HG02938 (cell line): ENCODE results near the gene AP3B1.

Experiments
- ATAC-seq: cut with Tn5 transposase; IDR thresholded peaks from one replicate; pipeline ENCODE4 v1.9.1; 2021; ENCODE audit warnings: mild to moderate bottlenecking, moderate library complexity; ENCODE audit not compliant: unreplicated experiment

AP3B1 gene

GRCh38 chr5:78293851-78294247 lies 649 bp downstream of the AP3B1 start:
- ATAC-seq: no peak

- ATAC-seq: no peak
Measured at GRCh38 chr5:78291687-78292086, 2.8 kb downstream of the AP3B1 start.

- ATAC-seq: no peak
Measured at GRCh38 chr5:78289911-78290310, 4.6 kb downstream of the AP3B1 start.

GRCh38 chr5:78288246-78288645 lies 6.3 kb downstream of the AP3B1 start:
- ATAC-seq: no peak

GRCh38 chr5:78287833-78288232 lies 6.7 kb downstream of the AP3B1 start:
- no peak for ATAC-seq

- ATAC-seq: no peak
Measured at GRCh38 chr5:78287169-78287568, 7.3 kb downstream of the AP3B1 start.

- ATAC-seq: no peak
Measured at GRCh38 chr5:78286290-78286689, 8.2 kb downstream of the AP3B1 start.

GRCh38 chr5:78283802-78284201 lies 10.7 kb downstream of the AP3B1 start:
- no peak for ATAC-seq

- no peak for ATAC-seq
Measured at GRCh38 chr5:78283105-78283504, 11.4 kb downstream of the AP3B1 start.

GRCh38 chr5:78280261-78280660 lies 14.2 kb downstream of the AP3B1 start:
- ATAC-seq: no peak

- ATAC-seq: no peak
Measured at GRCh38 chr5:78279194-78279593, 15.3 kb downstream of the AP3B1 start.

GRCh38 chr5:78277715-78278114 lies 16.8 kb downstream of the AP3B1 start:
- no peak for ATAC-seq

- ATAC-seq: no peak
Measured at GRCh38 chr5:78275998-78276543, 18.4 kb downstream of the AP3B1 start.

GRCh38 chr5:78274540-78275197 lies 19.8 kb downstream of the AP3B1 start:
- ATAC-seq: no peak

- no peak for ATAC-seq
Measured at GRCh38 chr5:78273436-78273835, 21.1 kb downstream of the AP3B1 start.

GRCh38 chr5:78271766-78272165 lies 22.7 kb downstream of the AP3B1 start:
- ATAC-seq: no peak

- no peak for ATAC-seq
Measured at GRCh38 chr5:78269088-78269703, 25.3 kb downstream of the AP3B1 start.

- no peak for ATAC-seq
Measured at GRCh38 chr5:78268356-78268755, 26.1 kb downstream of the AP3B1 start.

GRCh38 chr5:78265163-78265562 lies 29.3 kb downstream of the AP3B1 start:
- no peak for ATAC-seq

- ATAC-seq: no peak
Measured at GRCh38 chr5:78264600-78264999, 29.9 kb downstream of the AP3B1 start.

- ATAC-seq: no peak
Measured at GRCh38 chr5:78260771-78261170, 33.7 kb downstream of the AP3B1 start.

- no peak for ATAC-seq
Measured at GRCh38 chr5:78253201-78253600, 41.3 kb downstream of the AP3B1 start.

- no peak for ATAC-seq
Measured at GRCh38 chr5:78252715-78253114, 41.8 kb downstream of the AP3B1 start.
